ENCODE results near the gene CRACDL. TPM values are rescaled to one million over a fixed set of nuclear protein-coding genes. Genes with fewer than 3 reads are reported as not detected.

The CRACDL gene
- total RNA-seq, 4 donors from 2014 or later, result 5.7 to 11.8 (median 9.5) TPM

- TF ChIP-seq, protein P1, sequence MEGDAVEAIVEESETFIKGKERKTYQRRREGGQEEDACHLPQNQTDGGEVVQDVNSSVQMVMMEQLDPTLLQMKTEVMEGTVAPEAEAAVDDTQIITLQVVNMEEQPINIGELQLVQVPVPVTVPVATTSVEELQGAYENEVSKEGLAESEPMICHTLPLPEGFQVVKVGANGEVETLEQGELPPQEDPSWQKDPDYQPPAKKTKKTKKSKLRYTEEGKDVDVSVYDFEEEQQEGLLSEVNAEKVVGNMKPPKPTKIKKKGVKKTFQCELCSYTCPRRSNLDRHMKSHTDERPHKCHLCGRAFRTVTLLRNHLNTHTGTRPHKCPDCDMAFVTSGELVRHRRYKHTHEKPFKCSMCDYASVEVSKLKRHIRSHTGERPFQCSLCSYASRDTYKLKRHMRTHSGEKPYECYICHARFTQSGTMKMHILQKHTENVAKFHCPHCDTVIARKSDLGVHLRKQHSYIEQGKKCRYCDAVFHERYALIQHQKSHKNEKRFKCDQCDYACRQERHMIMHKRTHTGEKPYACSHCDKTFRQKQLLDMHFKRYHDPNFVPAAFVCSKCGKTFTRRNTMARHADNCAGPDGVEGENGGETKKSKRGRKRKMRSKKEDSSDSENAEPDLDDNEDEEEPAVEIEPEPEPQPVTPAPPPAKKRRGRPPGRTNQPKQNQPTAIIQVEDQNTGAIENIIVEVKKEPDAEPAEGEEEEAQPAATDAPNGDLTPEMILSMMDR (IDR thresholded peaks at IDR 0.05), result no peak
- DNase-seq (ENCODE audit: low spot score) (no peak), ATAC-seq (ENCODE audit: low FRiP score) (no peak)
Observed at GRCh38 chr2:98947554-98947953, 11.5 kb upstream of the CRACDL start.

DNA sequence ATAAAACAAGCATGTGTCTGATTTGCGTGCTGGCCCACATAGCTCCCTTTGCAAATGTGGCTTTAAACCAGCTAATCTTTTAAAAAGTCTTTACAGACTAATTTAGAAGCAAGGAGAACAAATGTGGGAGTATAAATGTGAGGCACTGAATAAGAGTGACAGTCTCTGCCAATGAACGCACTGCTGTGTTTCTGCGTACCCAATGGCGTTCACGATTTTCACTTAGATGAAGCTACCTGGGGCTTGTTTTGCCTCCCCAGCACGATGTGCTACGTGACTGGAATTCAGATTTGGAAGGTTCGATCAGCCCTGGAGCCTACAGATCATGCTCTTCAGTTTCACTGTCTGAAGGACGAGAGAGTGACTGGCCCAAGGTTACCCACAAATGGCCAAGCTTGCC is 10.8 kb upstream of the CRACDL start:
- TF ChIP-seq, protein P1 (IDR thresholded peaks at IDR 0.05), result no peak
- no peak for DNase-seq (ENCODE audit: low spot score)
- no peak for ATAC-seq (ENCODE audit: low FRiP score)

GRCh38 chr2:98944775-98945174 is 8.8 kb upstream of the CRACDL start:
- DNase-seq (ENCODE audit: low spot score) (no peak), ATAC-seq (ENCODE audit: low FRiP score) (no peak)
- TF ChIP-seq, protein P1 (IDR thresholded peaks at IDR 0.05), result no peak

DNA sequence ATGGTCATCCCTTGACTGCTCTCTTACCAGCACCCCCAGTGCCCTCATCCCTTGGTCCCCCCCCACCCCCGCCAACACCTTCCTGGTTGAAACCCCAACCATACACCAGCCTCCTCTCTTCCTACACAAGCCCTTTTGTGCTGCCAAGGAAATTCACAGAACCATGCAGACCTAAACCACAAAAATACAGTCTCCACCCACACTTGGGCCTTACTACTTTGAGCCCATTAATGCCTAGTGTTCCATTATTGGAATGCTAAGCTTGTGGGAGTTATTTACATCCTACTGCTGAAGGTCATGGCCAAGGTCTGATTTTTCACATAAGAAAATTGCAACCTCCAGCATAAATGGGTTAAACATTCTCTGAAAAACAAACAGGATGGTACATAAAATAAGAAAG is 4.1 kb upstream of the CRACDL start:
- TF ChIP-seq, protein P1 (IDR thresholded peaks at IDR 0.05), result no peak

DNA sequence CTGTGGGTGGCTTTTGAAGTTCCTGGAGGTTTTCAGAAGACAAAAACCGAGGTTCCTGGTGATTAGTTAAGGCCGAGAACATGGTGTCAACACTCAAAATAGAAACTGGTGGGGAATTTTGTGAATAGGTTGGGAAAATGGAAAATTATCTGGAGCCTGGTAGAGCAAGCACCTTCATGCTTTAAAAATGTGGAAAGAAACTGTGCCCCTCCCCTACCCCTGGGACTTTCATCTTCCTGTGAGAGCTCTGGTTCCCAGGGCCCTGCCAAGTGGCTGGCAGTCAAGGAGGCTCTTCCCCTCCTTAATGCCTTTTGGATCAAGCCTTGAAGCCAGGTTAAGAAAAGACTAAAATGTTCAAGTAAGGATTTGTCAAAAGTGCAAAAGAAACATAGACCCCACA is 1.9 kb upstream of the CRACDL start:
- TF ChIP-seq, protein P1 (IDR thresholded peaks at IDR 0.05), result no peak
- ATAC-seq (ENCODE audit: low FRiP score) (peak; percentile 19), DNase-seq (ENCODE audit: low spot score) (no peak)

More for the DNA sequence above, 4.1 kb upstream of the CRACDL start:
- ATAC-seq (ENCODE audit: low FRiP score) (no peak), DNase-seq (ENCODE audit: low spot score) (no peak)

DNA sequence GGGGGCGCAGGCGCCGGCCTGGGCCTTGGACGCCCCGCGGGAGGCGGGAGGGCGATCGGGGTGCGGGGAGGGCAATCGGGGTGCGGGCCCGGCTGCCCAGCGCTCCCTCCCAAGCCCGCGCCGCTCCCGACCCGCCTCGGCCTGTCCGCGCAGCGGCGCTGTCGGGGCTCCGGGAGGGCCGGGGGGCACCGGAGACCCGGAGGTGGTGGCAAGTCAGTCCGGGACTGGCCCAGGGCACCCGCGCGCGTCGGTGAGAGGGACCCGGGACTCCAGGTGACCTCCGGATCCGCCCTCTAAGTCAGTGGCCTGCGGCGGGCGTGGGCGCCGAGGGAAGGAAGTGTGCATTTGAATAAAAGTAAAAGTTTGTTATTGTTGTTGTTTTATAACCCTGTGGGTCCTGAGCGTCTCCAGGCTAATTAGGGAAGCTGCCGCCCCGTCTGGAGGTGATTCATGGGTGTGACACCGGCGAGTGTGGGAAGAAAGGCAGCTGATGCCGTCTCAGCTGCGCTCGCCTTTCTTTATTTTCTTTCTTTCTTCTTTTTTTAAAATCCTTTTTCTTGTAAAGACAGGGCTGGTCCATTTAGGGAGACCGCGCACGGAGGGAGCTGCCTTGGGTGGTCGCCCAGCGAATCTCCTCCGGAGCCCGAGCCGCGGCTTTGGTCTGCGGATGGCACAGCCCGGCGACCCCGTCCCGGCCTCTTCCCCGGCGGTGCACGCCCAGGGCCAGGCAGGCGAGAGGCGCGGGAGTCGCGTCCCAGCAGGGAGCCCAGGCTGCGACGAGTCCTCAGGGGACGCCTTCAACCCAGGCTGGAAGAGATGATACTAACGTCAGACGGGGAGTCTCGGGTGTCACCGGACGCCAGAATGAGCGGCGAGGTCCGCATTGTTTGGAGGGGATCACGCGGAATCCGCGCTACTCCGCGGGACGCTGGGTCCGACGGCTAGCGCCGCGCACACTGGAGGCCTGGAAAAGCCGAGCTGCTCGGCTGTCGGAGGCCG is 627 bp upstream of the CRACDL start:
- DNase-seq (ENCODE audit: low spot score) (no peak), ATAC-seq (ENCODE audit: low FRiP score) (peak; percentile 58)
- TF ChIP-seq, protein P1 (IDR thresholded peaks at IDR 0.05), result no peak
